Measurements from ENCODE around the gene VAMP8.

DNA sequence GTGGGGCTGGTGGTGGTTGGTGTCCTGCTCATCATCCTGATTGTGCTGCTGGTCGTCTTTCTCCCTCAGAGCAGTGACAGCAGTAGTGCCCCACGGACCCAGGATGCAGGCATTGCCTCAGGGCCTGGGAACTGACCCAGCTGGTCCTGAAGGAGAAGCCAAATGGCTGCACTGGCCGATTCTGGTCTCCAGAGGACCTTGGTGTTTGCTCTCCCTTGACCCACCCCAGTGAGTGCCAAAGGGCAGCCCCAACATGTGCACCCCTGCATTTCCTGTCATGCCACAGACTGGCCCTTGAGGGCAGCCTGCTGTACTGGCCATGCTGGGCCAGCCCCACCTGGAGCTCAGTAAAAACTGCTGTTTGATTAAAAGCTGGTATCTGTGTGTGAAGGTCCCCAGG lies 15.6 kb downstream of the VAMP8 start:
- TF ChIP-seq, protein P1, sequence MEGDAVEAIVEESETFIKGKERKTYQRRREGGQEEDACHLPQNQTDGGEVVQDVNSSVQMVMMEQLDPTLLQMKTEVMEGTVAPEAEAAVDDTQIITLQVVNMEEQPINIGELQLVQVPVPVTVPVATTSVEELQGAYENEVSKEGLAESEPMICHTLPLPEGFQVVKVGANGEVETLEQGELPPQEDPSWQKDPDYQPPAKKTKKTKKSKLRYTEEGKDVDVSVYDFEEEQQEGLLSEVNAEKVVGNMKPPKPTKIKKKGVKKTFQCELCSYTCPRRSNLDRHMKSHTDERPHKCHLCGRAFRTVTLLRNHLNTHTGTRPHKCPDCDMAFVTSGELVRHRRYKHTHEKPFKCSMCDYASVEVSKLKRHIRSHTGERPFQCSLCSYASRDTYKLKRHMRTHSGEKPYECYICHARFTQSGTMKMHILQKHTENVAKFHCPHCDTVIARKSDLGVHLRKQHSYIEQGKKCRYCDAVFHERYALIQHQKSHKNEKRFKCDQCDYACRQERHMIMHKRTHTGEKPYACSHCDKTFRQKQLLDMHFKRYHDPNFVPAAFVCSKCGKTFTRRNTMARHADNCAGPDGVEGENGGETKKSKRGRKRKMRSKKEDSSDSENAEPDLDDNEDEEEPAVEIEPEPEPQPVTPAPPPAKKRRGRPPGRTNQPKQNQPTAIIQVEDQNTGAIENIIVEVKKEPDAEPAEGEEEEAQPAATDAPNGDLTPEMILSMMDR (conservative IDR thresholded peaks at IDR 0.05; ENCODE audit: low read depth, low read length): no peak
- TF ChIP-seq EZH2 (IDR thresholded peaks at IDR 0.05; ENCODE audit: borderline replicate concordance, low read depth, low read length, poor library complexity, severe bottlenecking): no peak
